Measurements from ENCODE around the gene OGA.

The OGA gene

DNA sequence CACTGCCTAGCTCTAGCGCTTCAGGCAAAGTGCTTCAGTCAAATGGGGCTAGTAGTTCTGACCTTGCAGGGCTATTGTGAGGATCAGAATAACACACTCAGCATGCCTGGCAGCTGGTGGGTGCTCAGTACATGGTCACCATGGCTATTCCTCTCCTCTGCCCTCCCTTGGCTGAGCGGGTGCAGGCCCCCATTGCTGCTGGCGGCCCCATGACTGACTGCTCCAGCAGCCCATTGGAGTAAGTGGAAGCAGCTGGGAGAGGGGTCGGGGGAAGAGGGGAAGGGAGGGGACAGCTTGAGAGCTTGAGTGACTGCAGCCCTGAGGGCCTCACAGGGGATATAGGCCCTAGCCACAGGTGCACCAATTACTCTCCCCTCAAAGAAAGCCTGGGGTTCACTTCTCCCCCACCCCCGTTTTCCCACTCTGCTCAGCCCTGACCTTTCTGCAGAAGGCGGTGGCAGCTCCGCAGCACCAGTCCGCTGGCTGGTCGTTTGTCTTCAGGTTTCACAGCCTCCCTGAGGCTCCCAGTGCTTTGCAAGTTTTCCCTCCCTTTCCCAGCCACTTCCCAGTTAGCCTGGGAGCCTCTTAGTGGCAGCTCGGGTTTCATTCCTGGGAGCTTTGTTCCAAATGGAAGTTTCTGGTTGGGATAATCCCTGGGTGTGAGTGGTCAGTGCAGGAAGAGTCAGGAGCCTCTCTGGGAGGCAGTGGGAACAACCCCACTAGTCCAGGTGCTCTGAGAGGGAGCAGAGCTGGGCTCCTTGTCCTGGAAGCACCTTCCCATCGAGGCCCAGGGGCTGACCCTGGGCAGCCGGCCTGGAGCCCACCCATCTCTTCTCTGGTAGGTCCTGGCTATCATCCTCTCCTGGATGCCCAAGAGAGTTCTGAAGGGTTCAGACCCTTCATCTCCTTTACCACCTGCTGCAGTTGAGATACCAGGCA is 58.7 kb downstream of the OGA start:
- peaks cover 65% of the 10 kb centered on the region for H3K4me1 Mint-ChIP-seq
- DNase-seq: no peak
- TF ChIP-seq, protein P1, sequence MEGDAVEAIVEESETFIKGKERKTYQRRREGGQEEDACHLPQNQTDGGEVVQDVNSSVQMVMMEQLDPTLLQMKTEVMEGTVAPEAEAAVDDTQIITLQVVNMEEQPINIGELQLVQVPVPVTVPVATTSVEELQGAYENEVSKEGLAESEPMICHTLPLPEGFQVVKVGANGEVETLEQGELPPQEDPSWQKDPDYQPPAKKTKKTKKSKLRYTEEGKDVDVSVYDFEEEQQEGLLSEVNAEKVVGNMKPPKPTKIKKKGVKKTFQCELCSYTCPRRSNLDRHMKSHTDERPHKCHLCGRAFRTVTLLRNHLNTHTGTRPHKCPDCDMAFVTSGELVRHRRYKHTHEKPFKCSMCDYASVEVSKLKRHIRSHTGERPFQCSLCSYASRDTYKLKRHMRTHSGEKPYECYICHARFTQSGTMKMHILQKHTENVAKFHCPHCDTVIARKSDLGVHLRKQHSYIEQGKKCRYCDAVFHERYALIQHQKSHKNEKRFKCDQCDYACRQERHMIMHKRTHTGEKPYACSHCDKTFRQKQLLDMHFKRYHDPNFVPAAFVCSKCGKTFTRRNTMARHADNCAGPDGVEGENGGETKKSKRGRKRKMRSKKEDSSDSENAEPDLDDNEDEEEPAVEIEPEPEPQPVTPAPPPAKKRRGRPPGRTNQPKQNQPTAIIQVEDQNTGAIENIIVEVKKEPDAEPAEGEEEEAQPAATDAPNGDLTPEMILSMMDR (IDR thresholded peaks at IDR 0.05): no peak
- H3K27ac Mint-ChIP-seq: no peak overlapping the region
- no peaks in the 10 kb centered on the region for H3K9me3 Mint-ChIP-seq
- H3K4me3 Mint-ChIP-seq: peak overlapping the region; percentile 40
- peaks cover 3% of the 10 kb centered on the region for H3K27me3 Mint-ChIP-seq (ENCODE audit: low read depth, poor library complexity)
- H3K36me3 Mint-ChIP-seq (ENCODE audit: low read depth): no peaks in the 10 kb centered on the region

DNA sequence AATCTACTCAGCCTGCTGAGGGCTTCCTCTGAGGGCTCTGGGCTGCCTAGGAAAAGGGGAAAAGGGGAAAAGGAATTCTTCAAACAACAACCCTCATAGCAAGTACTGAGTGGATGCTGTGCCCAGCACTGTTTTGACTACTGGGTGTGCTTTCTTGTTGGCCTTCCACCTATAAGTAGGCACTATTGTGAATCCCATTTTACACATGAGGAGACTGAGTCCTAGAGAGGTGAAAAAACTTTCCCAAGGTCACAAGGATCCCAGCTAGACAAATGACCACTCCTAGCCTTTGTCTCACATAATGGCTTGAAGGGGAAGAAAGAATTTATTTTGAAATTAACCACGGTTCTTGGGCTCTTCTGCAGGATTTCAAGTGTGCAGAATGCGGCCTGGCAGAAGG is 59.4 kb downstream of the OGA start:
- Mint-ChIP-seq H3K27ac (no peak overlapping the region), H3K36me3 (ENCODE audit: low read depth) (no peaks in the 10 kb centered on the region), H3K4me1 (peaks cover 63% of the 10 kb centered on the region), H3K4me3 (no peak overlapping the region), H3K27me3 (ENCODE audit: low read depth, poor library complexity) (peaks cover 3% of the 10 kb centered on the region), H3K9me3 (no peaks in the 10 kb centered on the region)
- TF ChIP-seq, protein P1 (IDR thresholded peaks at IDR 0.05): no peak
- no peak for DNase-seq

DNA sequence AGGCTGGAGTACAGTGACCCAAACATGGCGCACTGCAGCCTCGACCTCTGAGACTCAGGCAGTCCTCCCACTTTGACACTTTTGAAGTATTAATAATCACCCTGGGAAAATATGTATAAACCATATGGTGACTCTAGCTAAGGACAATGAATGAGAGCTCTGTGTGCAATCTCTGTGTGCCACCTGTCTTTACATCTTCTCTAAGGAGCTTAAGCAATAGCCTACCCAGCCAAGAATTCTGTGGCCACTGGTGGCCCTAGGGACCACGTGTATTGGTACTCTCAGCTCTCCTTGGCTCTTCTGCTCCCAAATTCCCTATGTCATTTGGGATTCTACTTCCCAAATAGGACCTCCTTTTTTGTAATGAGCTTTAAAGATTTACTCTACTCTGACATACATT is 66.0 kb downstream of the OGA start:
- Mint-ChIP-seq H3K4me3 (no peak overlapping the region), H3K4me1 (peaks cover 23% of the 10 kb centered on the region), H3K36me3 (ENCODE audit: low read depth) (no peaks in the 10 kb centered on the region), H3K27ac (no peak overlapping the region), H3K9me3 (no peaks in the 10 kb centered on the region), H3K27me3 (ENCODE audit: low read depth, poor library complexity) (no peaks in the 10 kb centered on the region)
- TF ChIP-seq, protein P1 (IDR thresholded peaks at IDR 0.05): no peak
- DNase-seq: no peak

DNA sequence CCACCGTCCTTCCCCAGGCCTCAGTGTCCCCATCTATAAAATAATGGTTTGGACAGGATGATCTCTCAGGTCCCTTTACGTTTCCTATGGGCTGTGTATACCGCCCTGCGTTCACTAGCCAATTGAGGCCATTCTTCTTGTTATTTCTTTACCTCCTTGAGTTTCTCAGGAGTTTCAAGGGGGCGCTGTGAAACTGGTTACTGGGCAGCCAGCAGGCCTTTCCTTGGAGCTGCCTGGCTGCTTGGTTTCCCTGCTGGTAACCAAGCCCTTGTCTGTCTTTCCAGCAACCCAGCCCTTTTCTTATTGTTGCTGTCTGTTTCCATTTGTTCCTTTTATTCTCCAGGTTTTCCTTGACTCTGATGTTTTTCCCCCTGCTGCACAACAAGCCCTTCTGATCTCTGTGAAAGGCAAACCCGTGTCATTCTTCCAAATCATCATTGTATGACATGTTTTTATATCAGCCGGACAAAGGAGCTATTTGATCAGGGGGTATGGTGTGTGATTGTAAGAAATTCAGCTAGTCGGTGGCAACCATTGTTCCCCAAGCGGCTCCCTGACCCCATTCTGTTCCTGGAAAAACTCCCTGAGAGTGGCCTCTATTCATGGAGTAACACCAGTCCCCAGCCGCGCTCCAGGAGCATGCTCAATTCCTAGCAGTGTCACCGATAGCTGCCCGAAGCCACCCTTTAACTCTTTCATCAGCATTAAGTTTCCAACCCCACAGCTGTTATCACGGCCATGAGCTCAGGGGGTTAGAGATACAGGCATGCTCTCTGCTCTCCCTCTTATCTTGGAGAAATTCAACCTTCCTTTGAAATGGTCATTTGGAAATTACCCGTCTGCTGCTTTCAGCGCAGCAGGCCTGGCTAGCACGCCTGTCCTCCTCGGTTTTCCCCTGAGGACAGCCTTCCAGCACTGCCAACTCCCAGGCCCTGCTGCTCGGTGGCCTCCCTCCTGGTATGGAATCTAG is 68.9 kb downstream of the OGA start:
- no peak overlapping the region for H3K4me3 Mint-ChIP-seq
- no peaks in the 10 kb centered on the region for H3K9me3 Mint-ChIP-seq
- TF ChIP-seq, protein P1 (IDR thresholded peaks at IDR 0.05): no peak
- DNase-seq: peak; percentile 33
- peak overlapping the region; percentile 87 for H3K27ac Mint-ChIP-seq
- no peaks in the 10 kb centered on the region for H3K36me3 Mint-ChIP-seq (ENCODE audit: low read depth)
- H3K27me3 Mint-ChIP-seq (ENCODE audit: low read depth, poor library complexity): no peaks in the 10 kb centered on the region
- H3K4me1 Mint-ChIP-seq: peaks cover 31% of the 10 kb centered on the region

DNA sequence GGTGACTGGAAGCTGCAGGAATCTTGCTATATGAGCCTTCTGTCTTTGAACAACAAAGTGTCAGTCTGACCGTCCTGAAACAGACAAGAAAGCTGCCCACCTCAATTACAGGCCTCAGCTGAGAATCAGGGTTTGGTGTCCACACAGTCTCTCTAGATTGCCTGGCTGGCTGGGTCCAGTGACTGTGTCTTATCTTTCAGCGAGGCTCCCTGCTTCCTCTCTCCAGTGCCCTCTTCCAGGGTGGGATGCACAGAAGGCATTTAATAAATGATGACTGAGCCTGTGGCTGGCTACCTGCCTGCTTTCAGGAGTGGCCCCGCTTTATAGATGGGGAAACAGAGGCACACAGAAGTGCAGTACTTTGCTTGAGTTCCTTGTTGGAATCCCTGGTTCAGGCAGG is 69.7 kb downstream of the OGA start:
- Mint-ChIP-seq H3K36me3 (ENCODE audit: low read depth) (no peaks in the 10 kb centered on the region), H3K4me3 (no peak overlapping the region)

More for the DNA sequence above, 69.7 kb downstream of the OGA start:
- DNase-seq: no peak
- TF ChIP-seq, protein P1 (IDR thresholded peaks at IDR 0.05): no peak
- Mint-ChIP-seq H3K27me3 (ENCODE audit: low read depth, poor library complexity) (no peaks in the 10 kb centered on the region), H3K9me3 (no peaks in the 10 kb centered on the region), H3K4me1 (peaks cover 31% of the 10 kb centered on the region), H3K27ac (no peak overlapping the region)

Measured in nephron progenitor cell (in vitro differentiated cells).